PFSK-1 (cell line): ENCODE results near the gene ANAPC16.

Experiments used
- FOXP2 ChIP-seq: optimal IDR thresholded peaks from 2 replicates; pipeline ENCODE3; 2011; ENCODE audit warnings: borderline replicate concordance, control low read depth, inconsistent platforms; ENCODE audit not compliant: insufficient read depth; ENCODE audit errors: extremely low read length, extremely low read depth
- POLR2AphosphoS5 ChIP-seq: IDR thresholded peaks from 2 replicates; pipeline ENCODE4 v1.6.1; 2012; ENCODE audit warnings: low read depth, mild to moderate bottlenecking, control low read depth, low read length, moderate library complexity
- REST ChIP-seq, 2 experiments: IDR thresholded peaks; 2 replicates each; pipeline versions ENCODE4 v1.6.1 to v1.8.0; 2011 to 2012; ENCODE audit warnings: low read depth in 2 of 2, low read length in 2 of 2, control low read depth in 1 of 2, inconsistent platforms in 1 of 2, mild to moderate bottlenecking in 1 of 2, moderate library complexity in 1 of 2; ENCODE audit not compliant: insufficient read depth in 1 of 2
- SIN3A ChIP-seq: IDR thresholded peaks from 2 replicates; pipeline ENCODE4 v1.6.1; 2012; ENCODE audit warnings: mild to moderate bottlenecking, low read length, moderate library complexity, borderline replicate concordance; ENCODE audit not compliant: insufficient read depth
- TAF1 ChIP-seq: IDR thresholded peaks from 2 replicates; pipeline ENCODE4 v1.6.1; 2012; ENCODE audit warnings: low read length, control low read depth, borderline replicate concordance; ENCODE audit not compliant: insufficient read depth

Gene ANAPC16

GRCh38 chr10:72243822-72244437, 28.1 kb downstream of the ANAPC16 start:
- no peak for TF ChIP-seq POLR2AphosphoS5
- no peak for TF ChIP-seq TAF1
- TF ChIP-seq REST (IDR thresholded peaks at IDR 0.05; ENCODE audit: insufficient read depth in 1 of 2, low read depth in 2 of 2, low read length in 2 of 2) = no peak
- peak; percentile 8 for TF ChIP-seq FOXP2
- peak; percentile 7; the same call in 1 of the 2 replicates for TF ChIP-seq SIN3A

GRCh38 chr10:72244573-72245038, 28.8 kb downstream of the ANAPC16 start:
- no peak for TF ChIP-seq TAF1
- TF ChIP-seq SIN3A = no peak
- TF ChIP-seq POLR2AphosphoS5 = no peak

- TF ChIP-seq SIN3A (no peak), FOXP2 (no peak), REST (IDR thresholded peaks at IDR 0.05; ENCODE audit: insufficient read depth in 1 of 2, low read depth in 2 of 2, low read length in 2 of 2) (no peak), TAF1 (no peak), POLR2AphosphoS5 (no peak)
Measured at GRCh38 chr10:72245949-72246525, 30.2 kb downstream of the ANAPC16 start.

GRCh38 chr10:72248468-72249151, 32.8 kb downstream of the ANAPC16 start:
- TF ChIP-seq POLR2AphosphoS5 = peak; percentile 56; the same call in 1 of the 2 replicates
- TF ChIP-seq FOXP2 = no peak

- TF ChIP-seq TAF1 (no peak), SIN3A (no peak), FOXP2 (no peak), REST (IDR thresholded peaks at IDR 0.05; ENCODE audit: insufficient read depth in 1 of 2, low read depth in 2 of 2, low read length in 2 of 2) (no peak), POLR2AphosphoS5 (no peak)
Measured at GRCh38 chr10:72250666-72251065, 34.9 kb downstream of the ANAPC16 start.

- TF ChIP-seq FOXP2 = no peak
- TF ChIP-seq TAF1 = no peak
- TF ChIP-seq POLR2AphosphoS5 = no peak
Measured at GRCh38 chr10:72251635-72252034, 35.8 kb downstream of the ANAPC16 start.
